Esophagus squamous epithelium (tissue), 4 donors: Measurements from ENCODE around the gene OS9.

ENCODE experiments used
- POLR2A ChIP-seq, 4 donors: fragments of 450-650 bp; IDR thresholded peaks; one replicate each; pipeline ENCODE4 v1.6.1; 2017; ENCODE audit warnings: antibody characterized with exemption in 4 of 4, mild to moderate bottlenecking in 4 of 4, moderate library complexity in 3 of 4
- TF ChIP-seq, protein P1 (sequence below), 6 experiments: fragments of 450-650 bp in 4 of 6; fragments of 200-600 bp in 2 of 6; sonication (generic) in 2 of 6; IDR thresholded peaks; one replicate each; pipeline ENCODE4 v1.5.1; 2016 to 2019; ENCODE audit warnings: antibody characterized with exemption in 6 of 6, mild to moderate bottlenecking in 4 of 6, moderate library complexity in 4 of 6

DNA sequence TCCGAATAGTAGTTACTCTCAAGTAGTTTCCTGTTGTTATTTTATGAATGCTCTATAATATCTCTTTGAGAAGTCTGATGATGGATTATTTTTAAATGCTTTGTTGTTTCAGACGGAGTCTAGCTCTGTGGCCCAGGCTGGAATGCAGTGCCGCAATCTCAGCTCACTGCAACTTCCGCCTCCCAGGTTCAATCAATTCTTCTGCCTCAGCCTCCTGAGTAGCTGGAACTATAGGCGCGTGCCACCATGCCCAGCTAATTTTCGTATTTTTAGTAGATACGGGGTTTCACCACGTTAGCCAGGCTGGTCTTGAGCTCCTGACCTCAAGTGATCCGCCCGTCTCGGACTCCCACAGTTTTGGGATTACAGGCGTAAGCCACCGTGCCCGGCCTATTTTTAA lies 1.4 kb upstream of the OS9 start:
- TF ChIP-seq, protein P1, sequence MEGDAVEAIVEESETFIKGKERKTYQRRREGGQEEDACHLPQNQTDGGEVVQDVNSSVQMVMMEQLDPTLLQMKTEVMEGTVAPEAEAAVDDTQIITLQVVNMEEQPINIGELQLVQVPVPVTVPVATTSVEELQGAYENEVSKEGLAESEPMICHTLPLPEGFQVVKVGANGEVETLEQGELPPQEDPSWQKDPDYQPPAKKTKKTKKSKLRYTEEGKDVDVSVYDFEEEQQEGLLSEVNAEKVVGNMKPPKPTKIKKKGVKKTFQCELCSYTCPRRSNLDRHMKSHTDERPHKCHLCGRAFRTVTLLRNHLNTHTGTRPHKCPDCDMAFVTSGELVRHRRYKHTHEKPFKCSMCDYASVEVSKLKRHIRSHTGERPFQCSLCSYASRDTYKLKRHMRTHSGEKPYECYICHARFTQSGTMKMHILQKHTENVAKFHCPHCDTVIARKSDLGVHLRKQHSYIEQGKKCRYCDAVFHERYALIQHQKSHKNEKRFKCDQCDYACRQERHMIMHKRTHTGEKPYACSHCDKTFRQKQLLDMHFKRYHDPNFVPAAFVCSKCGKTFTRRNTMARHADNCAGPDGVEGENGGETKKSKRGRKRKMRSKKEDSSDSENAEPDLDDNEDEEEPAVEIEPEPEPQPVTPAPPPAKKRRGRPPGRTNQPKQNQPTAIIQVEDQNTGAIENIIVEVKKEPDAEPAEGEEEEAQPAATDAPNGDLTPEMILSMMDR (IDR thresholded peaks at IDR 0.05): no peak
- no peak for TF ChIP-seq POLR2A (IDR thresholded peaks at IDR 0.05)
